ENCODE results near the gene AGAP3. TPM values are rescaled to one million over a fixed set of nuclear protein-coding genes. Genes with fewer than 3 reads are reported as not detected.
A peak's percentile ranks its signal among the peaks of the same experiment; 100 is the strongest.

The AGAP3 gene
- total and polyA plus RNA-seq, 4 donors: 3.9 to 27.0 (median 17.6) TPM

DNA sequence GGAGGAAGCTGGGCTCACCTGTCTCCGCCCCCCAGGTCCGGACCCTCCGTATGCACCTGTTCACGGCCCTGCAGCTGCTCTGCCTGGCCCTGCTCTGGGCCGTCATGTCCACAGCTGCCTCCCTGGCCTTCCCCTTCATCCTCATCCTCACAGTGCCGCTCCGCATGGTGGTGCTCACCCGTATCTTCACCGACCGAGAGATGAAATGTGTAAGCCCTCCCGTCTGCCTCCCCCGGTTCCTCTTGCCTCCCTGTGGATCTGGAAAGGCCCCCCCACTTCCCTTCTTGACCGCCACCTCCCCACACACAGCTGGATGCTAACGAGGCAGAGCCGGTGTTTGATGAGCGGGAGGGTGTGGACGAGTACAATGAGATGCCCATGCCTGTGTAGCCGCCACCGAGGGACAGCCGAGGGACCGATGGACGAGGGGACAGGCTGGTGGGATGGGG is 10.3 kb upstream of the AGAP3 start:
- Histone ChIP-seq H3K27ac (ENCODE audit: low read depth in 1 of 2, low read length in 2 of 2) (no peak overlapping the region), H3K9me3 (ENCODE audit: control insufficient read depth in 4 of 4, low read length in 3 of 4) (no peaks in the 10 kb centered on the region), H3K4me1 (ENCODE audit: control insufficient read depth in 4 of 4, insufficient read depth in 4 of 4, low read length in 3 of 4) (peaks cover 8 to 23% (median 15%) of the 10 kb centered on the region in 4 donors), H3K9ac (ENCODE audit: low read depth in 1 of 2, low read length in 2 of 2) (no peak overlapping the region), H3K4me3 (ENCODE audit: low read depth in 1 of 3, low read length in 3 of 3) (no peak overlapping the region), H3K36me3 (ENCODE audit: control insufficient read depth in 4 of 4, insufficient read depth in 3 of 4, low read depth in 1 of 4, low read length in 3 of 4) (peaks cover 23 to 55% (median 32%) of the 10 kb centered on the region in 4 donors), H3K27me3 (ENCODE audit: control insufficient read depth in 4 of 4, insufficient read depth in 4 of 4, low read length in 3 of 4) (no peaks in the 10 kb centered on the region)
- WGBS: 89% methylated on average over 22 of the region's 22 CpGs
- DNase-seq (ENCODE audit: low spot score): no peak
- TF ChIP-seq, protein P1, sequence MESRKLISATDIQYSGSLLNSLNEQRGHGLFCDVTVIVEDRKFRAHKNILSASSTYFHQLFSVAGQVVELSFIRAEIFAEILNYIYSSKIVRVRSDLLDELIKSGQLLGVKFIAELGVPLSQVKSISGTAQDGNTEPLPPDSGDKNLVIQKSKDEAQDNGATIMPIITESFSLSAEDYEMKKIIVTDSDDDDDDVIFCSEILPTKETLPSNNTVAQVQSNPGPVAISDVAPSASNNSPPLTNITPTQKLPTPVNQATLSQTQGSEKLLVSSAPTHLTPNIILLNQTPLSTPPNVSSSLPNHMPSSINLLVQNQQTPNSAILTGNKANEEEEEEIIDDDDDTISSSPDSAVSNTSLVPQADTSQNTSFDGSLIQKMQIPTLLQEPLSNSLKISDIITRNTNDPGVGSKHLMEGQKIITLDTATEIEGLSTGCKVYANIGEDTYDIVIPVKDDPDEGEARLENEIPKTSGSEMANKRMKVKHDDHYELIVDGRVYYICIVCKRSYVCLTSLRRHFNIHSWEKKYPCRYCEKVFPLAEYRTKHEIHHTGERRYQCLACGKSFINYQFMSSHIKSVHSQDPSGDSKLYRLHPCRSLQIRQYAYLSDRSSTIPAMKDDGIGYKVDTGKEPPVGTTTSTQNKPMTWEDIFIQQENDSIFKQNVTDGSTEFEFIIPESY (IDR thresholded peaks at IDR 0.05): no peak
- TF ChIP-seq REST (IDR thresholded peaks at IDR 0.05): no peak
- no peak for TF ChIP-seq FOXA1 (IDR thresholded peaks at IDR 0.05)
- no peak for TF ChIP-seq JUND (IDR thresholded peaks at IDR 0.05)
- no peak for TF ChIP-seq MAX (IDR thresholded peaks at IDR 0.05)
- TF ChIP-seq FOXA2 (IDR thresholded peaks at IDR 0.05): no peak
- TF ChIP-seq TAF1 (conservative IDR thresholded peaks at IDR 0.05): no peak
- TF ChIP-seq EGR1 (IDR thresholded peaks at IDR 0.05; ENCODE audit: low read depth in 2 of 2): no peak
- TF ChIP-seq HNF4G (IDR thresholded peaks at IDR 0.05): no peak
- no peak for TF ChIP-seq YY1 (IDR thresholded peaks at IDR 0.05)
- TF ChIP-seq RXRA (IDR thresholded peaks at IDR 0.05): no peak
- no peak for TF ChIP-seq GABPA (IDR thresholded peaks at IDR 0.05 in 1 of 2, conservative IDR thresholded peaks at IDR 0.05 in 1 of 2)
- TF ChIP-seq RAD21 (IDR thresholded peaks at IDR 0.05): no peak
- no peak for TF ChIP-seq SP1 (IDR thresholded peaks at IDR 0.05)
- TF ChIP-seq ATF3 (IDR thresholded peaks at IDR 0.05): no peak
- no peak for TF ChIP-seq HNF4A (conservative IDR thresholded peaks at IDR 0.05)

DNA sequence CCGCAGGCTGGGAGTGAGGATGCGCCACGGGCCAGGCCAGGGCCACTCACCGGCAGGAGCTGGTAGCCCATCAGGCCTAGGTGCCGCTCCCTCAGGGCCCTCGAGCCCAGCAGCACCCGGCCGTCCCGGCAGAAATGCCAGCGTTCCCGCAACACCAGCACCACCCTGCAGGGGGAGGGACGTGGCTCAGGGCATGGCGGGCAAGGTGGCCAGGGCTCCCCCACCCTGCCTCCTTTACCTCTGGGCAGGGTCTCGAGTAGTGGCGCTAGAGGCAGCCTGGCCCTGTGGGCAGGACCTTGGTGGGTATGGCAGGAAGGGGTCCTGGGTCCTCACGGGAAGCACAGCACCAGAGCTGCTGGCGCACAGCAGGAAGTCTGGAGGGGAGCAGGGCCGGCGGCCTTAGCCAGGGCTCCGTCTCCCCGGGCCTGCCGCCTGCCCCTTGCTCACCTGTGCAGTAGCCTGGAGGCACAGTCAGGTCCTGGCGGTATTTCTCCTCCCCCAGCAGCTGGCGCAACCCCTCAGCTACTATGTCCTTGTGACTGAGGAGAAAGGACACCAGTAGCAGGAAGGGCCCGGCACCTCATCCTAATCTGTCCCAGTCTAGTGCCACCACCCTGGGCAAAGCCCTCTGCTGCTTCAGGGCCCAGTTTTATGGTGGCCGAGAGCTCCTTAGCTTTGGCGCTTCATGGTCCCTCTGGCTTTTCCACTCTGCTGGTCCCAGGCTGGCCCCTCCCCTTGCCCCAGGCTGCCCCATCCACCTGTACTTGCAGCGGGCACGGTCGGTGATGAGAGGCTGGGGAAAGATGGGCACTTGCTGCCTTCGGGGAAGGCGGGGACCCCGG is 9.2 kb upstream of the AGAP3 start:
- Histone ChIP-seq H3K27ac (ENCODE audit: low read depth in 1 of 2, low read length in 2 of 2) (no peak overlapping the region), H3K9ac (ENCODE audit: low read depth in 1 of 2, low read length in 2 of 2) (no peak overlapping the region), H3K36me3 (ENCODE audit: control insufficient read depth in 4 of 4, insufficient read depth in 3 of 4, low read depth in 1 of 4, low read length in 3 of 4) (peaks cover 21 to 44% (median 28%) of the 10 kb centered on the region in 4 donors), H3K4me3 (ENCODE audit: low read depth in 1 of 3, low read length in 3 of 3) (no peak overlapping the region), H3K4me1 (ENCODE audit: control insufficient read depth in 4 of 4, insufficient read depth in 4 of 4, low read length in 3 of 4) (peaks cover 9 to 34% (median 21%) of the 10 kb centered on the region in 4 donors), H3K9me3 (ENCODE audit: control insufficient read depth in 4 of 4, low read length in 3 of 4) (no peaks in the 10 kb centered on the region), H3K27me3 (ENCODE audit: control insufficient read depth in 4 of 4, insufficient read depth in 4 of 4, low read length in 3 of 4) (no peaks in the 10 kb centered on the region)
- TF ChIP-seq TAF1 (conservative IDR thresholded peaks at IDR 0.05) (no peak), CTCF (IDR thresholded peaks at IDR 0.05; ENCODE audit: low read depth, low read length, missing input control) (peak; percentile 4), REST (IDR thresholded peaks at IDR 0.05) (no peak)
- 80% methylated on average over 33 of the region's 33 CpGs for WGBS
- DNase-seq (ENCODE audit: low spot score): no peak
